Suprapubic skin (tissue), 3 donors: ENCODE results near the gene PDS5B.
"Not testable (repeated sequence)": the region's sequence is repeated elsewhere in the genome, so short reads cannot be mapped to it uniquely, and the experiment has no call there.

Source experiments
- POLR2AphosphoS5 ChIP-seq, 3 donors: sonication (generic); formaldehyde crosslinking; IDR thresholded peaks; one replicate each; pipeline ENCODE4 v1.6.1; 2017; ENCODE audit warnings: antibody characterized with exemption in 3 of 3
- TF ChIP-seq, protein P1 (sequence below), 2 donors: fragments of 200-600 bp in 1 of 2; fragments of 450-650 bp in 1 of 2; sonication (generic) in 1 of 2; IDR thresholded peaks; one replicate each; pipeline ENCODE4 v1.5.1; 2016 to 2019; ENCODE audit warnings: antibody characterized with exemption in 2 of 2, mild to moderate bottlenecking in 1 of 2, moderate library complexity in 1 of 2

DNA sequence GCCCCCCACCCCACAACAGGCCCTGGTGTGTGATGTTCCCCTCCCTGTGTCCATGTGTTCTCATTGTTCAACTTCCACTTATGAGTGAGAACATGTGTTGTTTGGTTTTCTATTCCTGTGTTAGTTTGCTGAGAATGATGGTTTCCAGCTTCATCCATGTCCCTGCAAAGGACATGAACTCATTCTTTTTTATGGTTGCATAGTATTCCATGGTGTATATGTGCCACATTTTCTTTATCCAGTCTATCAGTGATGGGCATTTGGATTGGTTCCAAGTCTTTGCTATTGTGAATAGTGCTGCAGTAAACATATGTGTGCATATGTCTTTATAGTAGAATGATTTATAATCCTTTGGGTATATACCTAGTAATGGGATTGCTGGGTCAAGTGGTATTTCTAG, 142.8 kb downstream of the PDS5B start:
- TF ChIP-seq POLR2AphosphoS5 (IDR thresholded peaks at IDR 0.05) = not testable (repeated sequence)
- TF ChIP-seq, protein P1, sequence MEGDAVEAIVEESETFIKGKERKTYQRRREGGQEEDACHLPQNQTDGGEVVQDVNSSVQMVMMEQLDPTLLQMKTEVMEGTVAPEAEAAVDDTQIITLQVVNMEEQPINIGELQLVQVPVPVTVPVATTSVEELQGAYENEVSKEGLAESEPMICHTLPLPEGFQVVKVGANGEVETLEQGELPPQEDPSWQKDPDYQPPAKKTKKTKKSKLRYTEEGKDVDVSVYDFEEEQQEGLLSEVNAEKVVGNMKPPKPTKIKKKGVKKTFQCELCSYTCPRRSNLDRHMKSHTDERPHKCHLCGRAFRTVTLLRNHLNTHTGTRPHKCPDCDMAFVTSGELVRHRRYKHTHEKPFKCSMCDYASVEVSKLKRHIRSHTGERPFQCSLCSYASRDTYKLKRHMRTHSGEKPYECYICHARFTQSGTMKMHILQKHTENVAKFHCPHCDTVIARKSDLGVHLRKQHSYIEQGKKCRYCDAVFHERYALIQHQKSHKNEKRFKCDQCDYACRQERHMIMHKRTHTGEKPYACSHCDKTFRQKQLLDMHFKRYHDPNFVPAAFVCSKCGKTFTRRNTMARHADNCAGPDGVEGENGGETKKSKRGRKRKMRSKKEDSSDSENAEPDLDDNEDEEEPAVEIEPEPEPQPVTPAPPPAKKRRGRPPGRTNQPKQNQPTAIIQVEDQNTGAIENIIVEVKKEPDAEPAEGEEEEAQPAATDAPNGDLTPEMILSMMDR (IDR thresholded peaks at IDR 0.05) = not testable (repeated sequence)
